RWPE2 (cell line): ENCODE data around the gene NPHP4.

Source experiments
- ATAC-seq: fragments of 200-7000 bp; cut with Tn5 transposase; 3 replicates; pipeline ENCODE4 v1.9.1; 2021; ENCODE audit warnings: low read depth
- DNase-seq: peaks from one replicate; pipeline ENCODE4 v3.0.0-alpha.2; 2020; ENCODE audit warnings: low spot score
- H3K27ac ChIP-seq: fragments of 450-650 bp; 2 replicates; pipeline ENCODE4 v1.5.1; 2017; ENCODE audit warnings: mild to moderate bottlenecking; ENCODE audit not compliant: poor library complexity, severe bottlenecking
- H3K27me3 ChIP-seq: fragments of 250-450 bp; sonication (Bioruptor Pico); 2 replicates; pipeline ENCODE4 v1.5.1; 2021; ENCODE audit warnings: mild to moderate bottlenecking, moderate library complexity; ENCODE audit not compliant: insufficient read depth, poor library complexity, severe bottlenecking
- H3K36me3 ChIP-seq: fragments of 250-450 bp; sonication (Bioruptor Pico); 2 replicates; pipeline ENCODE4 v1.5.1; 2020; ENCODE audit warnings: low read depth, mild to moderate bottlenecking, moderate library complexity
- H3K4me1 ChIP-seq: fragments of 250-450 bp; sonication (Bioruptor Pico); 2 replicates; pipeline ENCODE4 v1.5.1; 2021; ENCODE audit warnings: mild to moderate bottlenecking, moderate library complexity; ENCODE audit not compliant: insufficient read depth, poor library complexity, severe bottlenecking
- H3K4me3 ChIP-seq: fragments of 250-450 bp; sonication (Bioruptor Pico); 2 replicates; pipeline ENCODE4 v1.5.1; 2021; ENCODE audit warnings: mild to moderate bottlenecking, moderate library complexity; ENCODE audit not compliant: severe bottlenecking
- H3K9me3 ChIP-seq: fragments of 250-450 bp; sonication (Bioruptor Pico); 2 replicates; pipeline ENCODE4 v1.5.1; 2021; ENCODE audit warnings: mild to moderate bottlenecking, moderate library complexity; ENCODE audit not compliant: severe bottlenecking
- TF ChIP-seq, protein P1 (sequence below): fragments of 450-650 bp; IDR thresholded peaks from one replicate; pipeline ENCODE4 v1.5.1; 2017; ENCODE audit warnings: mild to moderate bottlenecking, moderate library complexity; ENCODE audit not compliant: poor library complexity, severe bottlenecking

NPHP4 gene

DNA sequence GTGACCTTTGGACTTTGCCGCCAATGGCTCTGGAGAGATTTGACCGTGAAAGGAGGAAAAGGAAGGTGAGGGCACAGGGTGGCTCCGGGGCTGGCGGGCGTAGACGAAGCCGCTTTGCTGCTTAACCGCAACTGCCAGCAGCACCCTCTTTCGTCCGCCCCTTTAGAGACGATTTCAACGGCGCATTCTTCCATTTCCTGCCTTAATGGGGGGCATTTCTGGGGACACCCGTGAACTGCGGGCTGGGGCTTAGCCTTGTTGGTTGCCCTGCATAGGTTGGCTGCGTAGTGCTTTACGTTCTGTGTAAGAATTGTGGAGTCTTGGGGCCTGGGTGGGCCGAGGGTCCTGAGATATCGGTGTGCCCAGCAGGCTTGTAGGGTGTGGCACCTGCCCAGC is 6.7 kb upstream of the NPHP4 start:
- Histone ChIP-seq H3K4me1 (no peaks in the 10 kb centered on the region), H3K27me3 (no peaks in the 10 kb centered on the region), H3K4me3 (no peak overlapping the region), H3K9me3 (no peaks in the 10 kb centered on the region), H3K27ac (no peak overlapping the region), H3K36me3 (no peaks in the 10 kb centered on the region)
- TF ChIP-seq, protein P1, sequence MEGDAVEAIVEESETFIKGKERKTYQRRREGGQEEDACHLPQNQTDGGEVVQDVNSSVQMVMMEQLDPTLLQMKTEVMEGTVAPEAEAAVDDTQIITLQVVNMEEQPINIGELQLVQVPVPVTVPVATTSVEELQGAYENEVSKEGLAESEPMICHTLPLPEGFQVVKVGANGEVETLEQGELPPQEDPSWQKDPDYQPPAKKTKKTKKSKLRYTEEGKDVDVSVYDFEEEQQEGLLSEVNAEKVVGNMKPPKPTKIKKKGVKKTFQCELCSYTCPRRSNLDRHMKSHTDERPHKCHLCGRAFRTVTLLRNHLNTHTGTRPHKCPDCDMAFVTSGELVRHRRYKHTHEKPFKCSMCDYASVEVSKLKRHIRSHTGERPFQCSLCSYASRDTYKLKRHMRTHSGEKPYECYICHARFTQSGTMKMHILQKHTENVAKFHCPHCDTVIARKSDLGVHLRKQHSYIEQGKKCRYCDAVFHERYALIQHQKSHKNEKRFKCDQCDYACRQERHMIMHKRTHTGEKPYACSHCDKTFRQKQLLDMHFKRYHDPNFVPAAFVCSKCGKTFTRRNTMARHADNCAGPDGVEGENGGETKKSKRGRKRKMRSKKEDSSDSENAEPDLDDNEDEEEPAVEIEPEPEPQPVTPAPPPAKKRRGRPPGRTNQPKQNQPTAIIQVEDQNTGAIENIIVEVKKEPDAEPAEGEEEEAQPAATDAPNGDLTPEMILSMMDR: no peak
- peak; percentile 26 for DNase-seq
- ATAC-seq: no peak

DNA sequence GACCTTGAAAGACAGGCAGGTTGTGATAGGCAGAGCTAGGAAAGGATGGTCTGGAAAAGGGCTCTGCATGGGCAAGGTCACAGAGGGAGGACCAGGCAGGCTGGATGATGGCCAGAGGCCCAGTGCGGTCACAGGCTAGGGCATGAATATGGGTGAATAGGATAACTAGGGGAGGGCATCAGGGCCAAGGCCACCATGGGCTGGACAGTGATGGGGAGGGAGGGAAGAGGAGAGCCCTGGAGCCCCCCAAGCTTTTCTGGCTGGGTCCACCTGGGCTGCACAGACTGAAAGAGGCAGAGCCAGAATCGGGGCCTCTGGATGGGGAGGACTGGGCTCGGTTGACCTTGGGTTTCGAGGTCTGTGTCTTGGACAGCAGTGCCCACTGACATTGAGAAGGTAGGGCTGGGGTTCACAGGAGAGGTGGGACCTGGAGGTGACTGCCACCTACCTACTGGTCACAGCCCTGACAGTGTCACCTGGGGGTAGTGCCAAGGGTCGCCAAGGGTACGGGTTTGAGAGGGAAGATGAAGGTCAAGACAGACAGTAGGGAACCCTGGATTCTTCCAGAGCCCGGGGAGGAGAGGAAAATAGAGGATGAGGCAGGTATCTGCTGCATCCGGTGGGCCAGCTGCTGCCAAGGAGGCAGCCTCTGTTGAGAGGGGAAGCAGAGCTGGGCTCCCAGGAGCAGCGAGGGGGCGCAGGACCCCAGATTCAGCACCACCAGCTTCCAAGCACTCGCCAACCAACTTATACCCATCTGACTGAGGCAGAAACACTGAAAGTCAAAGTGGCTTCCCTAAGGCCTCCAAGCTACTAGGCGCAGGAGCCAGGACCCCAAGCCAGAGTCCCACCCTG is 6.1 kb upstream of the NPHP4 start:
- H3K27me3 ChIP-seq: no peaks in the 10 kb centered on the region
- DNase-seq (peak; percentile 38), ATAC-seq (no peak)

DNA sequence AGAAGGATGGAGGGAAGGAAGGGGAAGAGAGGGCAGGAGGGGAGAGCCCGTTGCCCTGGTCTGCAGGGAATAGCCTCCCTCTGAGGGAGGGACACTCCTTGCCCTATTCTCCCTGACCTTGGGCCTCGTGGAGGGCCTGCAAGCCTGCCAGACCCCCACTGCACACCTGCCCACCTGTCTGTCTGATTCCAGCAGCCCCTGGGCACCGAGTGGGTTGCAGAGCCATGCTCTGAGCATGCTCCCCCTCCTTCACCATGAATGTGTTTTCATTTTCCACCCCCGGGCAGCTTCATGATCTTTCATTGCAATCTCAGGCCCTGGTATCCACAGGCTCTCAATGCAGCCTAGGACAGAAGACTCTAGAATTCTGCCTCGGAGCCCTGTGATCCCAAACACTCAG is 5.1 kb upstream of the NPHP4 start:
- no peak overlapping the region for H3K27ac ChIP-seq
- no peaks in the 10 kb centered on the region for H3K27me3 ChIP-seq
- TF ChIP-seq, protein P1: no peak
- ATAC-seq (no peak), DNase-seq (peak; percentile 34)
- H3K36me3 ChIP-seq: no peaks in the 10 kb centered on the region
- peaks cover 5% of the 10 kb centered on the region for H3K4me1 ChIP-seq
- no peaks in the 10 kb centered on the region for H3K9me3 ChIP-seq
- no peak overlapping the region for H3K4me3 ChIP-seq

More for the DNA sequence above, 6.1 kb upstream of the NPHP4 start:
- Histone ChIP-seq H3K4me1 (peaks cover 5% of the 10 kb centered on the region), H3K9me3 (no peaks in the 10 kb centered on the region), H3K36me3 (no peaks in the 10 kb centered on the region), H3K27ac (no peak overlapping the region), H3K4me3 (no peak overlapping the region)
- TF ChIP-seq, protein P1: no peak

DNA sequence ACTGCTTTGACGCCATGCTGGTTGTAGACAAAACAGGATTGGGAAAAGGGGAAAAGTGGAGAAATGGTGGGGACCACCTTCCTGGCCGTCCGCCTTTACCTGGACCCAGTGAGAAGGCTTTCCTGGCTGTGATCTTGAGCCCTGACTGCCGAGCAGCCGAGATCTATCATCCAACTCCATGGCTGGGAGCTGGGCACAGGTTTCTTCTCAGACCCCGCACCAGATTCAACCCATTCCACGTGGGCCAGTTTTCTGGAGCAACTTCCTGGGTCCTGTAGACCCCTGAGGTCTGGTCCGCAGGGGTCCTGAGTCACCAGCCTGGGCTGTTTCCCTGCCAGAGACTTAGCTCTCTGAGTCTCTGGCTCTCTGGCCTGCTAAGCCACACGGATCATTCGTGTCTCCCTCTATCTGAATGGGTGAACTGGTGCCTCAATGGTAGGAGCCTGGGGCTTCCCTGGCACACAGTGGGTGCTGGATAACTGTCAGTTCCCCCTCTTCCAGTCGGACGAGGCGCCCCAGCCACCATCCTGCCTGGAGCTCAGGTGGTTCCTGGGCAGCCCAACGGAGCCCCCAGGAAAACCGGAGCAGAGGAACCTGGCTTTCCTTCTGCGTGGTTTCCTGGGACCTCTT is 4.5 kb upstream of the NPHP4 start:
- ATAC-seq (no peak), DNase-seq (peak; percentile 25)
- TF ChIP-seq, protein P1: no peak
- Histone ChIP-seq H3K4me1 (peaks cover 5% of the 10 kb centered on the region), H3K27me3 (no peaks in the 10 kb centered on the region), H3K9me3 (no peaks in the 10 kb centered on the region), H3K4me3 (no peak overlapping the region), H3K27ac (no peak overlapping the region), H3K36me3 (no peaks in the 10 kb centered on the region)
